GM19043 (cell line): ENCODE data around the gene SPRR1A.

Experiments
- ATAC-seq: cut with Tn5 transposase; IDR thresholded peaks from one replicate; pipeline ENCODE4 v1.9.1; 2021; ENCODE audit warnings: low read depth; ENCODE audit not compliant: unreplicated experiment

SPRR1A gene

DNA sequence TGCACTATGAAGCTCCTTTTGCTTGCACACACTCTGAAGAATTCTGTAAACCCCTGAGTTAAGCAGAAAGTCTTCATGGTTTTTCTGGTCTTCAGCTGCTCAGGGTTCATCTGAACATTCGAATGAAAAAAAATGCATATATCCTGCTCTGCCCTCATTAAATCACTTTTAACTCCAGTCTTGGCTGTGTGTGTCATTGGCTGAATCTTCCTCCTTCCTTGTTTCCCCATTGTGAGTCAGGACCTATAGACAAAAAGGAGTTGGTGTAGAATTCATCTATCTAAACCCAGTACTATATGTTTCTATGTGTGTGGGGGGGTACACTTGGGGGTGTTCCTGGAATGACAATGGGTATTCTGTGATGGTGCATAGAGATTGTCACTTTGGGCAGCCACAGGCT, 40.5 kb downstream of the SPRR1A start:
- ATAC-seq = no peak

DNA sequence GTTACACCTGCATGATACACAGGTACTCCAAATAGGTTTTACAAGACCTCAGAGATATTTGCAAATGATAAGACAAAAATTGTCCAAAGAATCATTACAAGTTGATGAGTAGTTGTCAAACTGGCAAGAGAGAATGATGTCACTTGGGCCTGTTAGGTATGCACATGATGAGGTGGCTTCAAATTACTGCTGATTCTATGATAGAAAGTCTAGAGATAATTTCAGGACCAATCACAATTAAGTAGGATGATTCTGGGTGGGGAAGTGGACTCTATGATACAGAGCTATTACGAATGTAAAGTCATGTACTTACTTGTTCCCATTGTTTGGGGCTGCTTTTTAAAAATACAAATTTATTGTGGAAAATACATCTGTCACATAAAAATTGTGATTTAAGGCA, 41.9 kb downstream of the SPRR1A start:
- ATAC-seq = no peak

- no peak for ATAC-seq
These were observed 44.9 kb downstream of the SPRR1A start for GRCh38 chr1:153028766-153029165.

DNA sequence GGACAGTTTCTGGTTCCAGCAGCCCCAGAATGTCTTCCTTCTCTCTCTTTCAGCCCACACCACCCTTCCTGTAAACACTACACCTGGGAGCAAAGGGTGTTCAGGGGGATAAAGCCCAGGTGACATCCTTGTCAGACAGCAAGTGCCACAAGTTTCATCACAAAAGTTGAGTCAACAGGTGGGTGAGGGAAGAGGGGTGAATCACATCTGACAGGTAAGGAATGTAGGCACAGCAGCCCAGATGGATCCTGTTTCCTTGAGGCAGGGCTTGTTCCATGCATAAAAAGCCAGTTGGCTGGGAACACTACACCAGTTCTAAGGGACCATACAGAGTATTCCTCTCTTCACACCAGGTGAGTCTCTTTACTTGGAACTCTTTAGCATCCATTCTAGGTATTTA, 47.0 kb downstream of the SPRR1A start, which contains the start of gene SPRR1B:
Gene SPRR1B (plus strand): TSS at position 309 of the 400 bp plus-strand sequence. CDS start 1,143 bp downstream, outside the sequence.
- ATAC-seq = no peak

GRCh38 chr1:153032073-153032472, 48.2 kb downstream of the SPRR1A start:
- no peak for ATAC-seq

- no peak for ATAC-seq
These were observed 48.9 kb downstream of the SPRR1A start for GRCh38 chr1:153032677-153033308.

DNA sequence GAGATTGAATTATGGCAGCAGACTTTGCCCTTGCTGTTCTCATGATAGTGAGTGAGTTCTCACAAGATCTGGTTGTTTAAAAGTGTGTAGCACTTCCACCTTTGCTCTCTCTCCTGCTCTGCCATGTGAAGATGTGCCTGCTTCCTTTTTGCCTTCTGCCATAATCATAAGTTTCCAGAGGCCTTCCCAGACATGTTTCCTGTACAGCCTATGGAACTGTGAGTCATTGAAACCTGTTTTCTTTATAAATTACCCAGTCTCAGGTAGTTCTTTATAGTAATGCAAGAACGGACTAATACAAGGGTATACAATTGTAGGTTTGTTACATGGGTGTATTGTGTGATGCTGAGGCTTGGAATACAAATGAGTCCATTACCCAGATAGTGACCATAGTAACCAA, 51.3 kb downstream of the SPRR1A start:
- ATAC-seq = no peak
